Embryonic facial prominence (tissue), 1 donor: ENCODE data around the gene TUFT1.
"Not testable (repeated sequence)": the region's sequence is repeated elsewhere in the genome, so short reads cannot be mapped to it uniquely, and the experiment has no call there.

Experiments used
- DNase-seq: peaks from one replicate; pipeline ENCODE4 v3.0.0-alpha.2; 2016; ENCODE audit errors: extremely low spot score

TUFT1 gene

DNA sequence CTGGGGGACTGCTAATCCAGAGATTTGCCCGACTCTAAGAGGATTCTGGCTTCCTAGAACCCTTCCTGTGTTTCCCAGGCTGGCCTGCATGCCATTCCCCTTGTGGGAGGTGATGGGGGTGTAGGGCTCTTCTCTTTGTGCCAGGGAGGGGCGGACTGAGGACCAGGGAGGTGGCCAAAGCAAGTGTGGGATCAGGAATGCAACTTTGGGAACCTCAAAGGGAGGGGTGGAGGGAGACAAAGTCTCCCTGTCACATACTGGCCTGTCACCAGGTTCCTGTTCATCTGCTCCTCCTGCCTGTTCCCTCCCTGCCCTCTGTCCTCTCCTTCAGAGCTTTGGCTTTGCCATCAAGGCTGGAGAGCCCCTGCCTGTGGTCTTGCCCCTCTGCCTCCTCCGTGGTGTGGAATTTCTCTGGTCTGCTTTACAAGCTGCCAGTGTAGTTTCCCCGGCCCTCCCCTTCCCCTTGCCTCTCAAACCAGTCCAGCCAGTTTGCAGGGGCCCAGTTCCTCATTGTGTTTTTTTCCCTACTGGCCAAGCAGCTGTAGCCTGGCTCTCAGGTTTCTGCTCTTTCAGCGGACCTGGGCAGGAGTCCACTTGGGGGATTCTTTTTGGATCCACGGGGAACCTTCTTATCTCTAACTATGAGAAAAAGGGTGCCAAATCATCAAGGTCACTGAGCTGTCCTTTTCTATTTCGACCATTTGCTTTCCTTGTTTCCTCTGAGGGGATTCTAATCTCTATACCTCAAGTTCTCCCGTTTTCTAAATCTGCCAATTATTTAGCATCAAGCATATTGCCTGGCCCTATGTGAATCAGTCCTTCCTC is 27.1 kb upstream of the TUFT1 start:
- DNase-seq: no peak

- DNase-seq: no peak
These were observed 26.4 kb upstream of the TUFT1 start for GRCh38 chr1:151513626-151514121.

GRCh38 chr1:151514366-151514765 is 25.7 kb upstream of the TUFT1 start:
- no peak for DNase-seq

DNA sequence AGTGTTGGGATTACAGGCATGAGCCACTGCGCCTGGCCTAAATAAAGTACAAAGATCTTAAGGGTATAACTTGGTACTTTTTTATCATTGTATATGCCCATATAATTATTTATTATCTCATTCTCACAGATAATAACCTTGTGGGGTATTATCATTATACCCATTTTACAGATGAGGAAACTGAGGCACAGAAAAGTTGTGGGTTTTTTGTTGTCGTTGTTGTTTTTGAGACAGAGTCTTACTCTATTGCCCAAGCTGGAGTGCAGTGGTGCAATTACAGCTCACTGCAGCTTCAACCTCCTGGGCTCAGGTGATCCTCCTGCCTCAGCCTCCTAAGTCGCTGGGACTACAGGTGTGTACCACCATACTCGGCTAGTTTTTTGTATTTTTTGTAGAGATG is 24.8 kb upstream of the TUFT1 start:
- DNase-seq: no peak

DNA sequence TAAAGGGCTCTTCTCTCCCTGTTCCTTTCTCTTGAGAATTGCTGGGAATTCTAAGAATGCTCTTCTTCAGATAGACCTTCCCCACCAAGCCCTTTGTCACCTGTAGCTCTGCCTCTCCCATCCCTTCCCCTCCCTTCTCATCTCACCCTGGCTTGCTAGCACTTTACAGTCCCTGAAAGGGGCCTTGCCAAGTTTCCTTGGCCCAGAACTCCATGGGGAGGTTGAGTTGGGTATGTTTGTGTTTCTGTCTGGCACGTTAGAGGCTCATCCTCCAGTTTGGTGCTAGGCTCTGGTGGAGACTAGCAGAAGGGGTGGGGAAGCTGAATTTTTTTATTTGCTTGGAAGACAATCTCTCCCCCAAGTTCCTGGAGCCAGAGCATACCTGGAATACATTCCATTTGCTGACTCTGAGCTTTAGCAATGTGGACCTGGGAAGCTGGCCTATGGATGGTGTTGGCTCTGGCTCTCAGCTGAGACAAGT is 24.0 kb upstream of the TUFT1 start:
- no peak for DNase-seq

DNA sequence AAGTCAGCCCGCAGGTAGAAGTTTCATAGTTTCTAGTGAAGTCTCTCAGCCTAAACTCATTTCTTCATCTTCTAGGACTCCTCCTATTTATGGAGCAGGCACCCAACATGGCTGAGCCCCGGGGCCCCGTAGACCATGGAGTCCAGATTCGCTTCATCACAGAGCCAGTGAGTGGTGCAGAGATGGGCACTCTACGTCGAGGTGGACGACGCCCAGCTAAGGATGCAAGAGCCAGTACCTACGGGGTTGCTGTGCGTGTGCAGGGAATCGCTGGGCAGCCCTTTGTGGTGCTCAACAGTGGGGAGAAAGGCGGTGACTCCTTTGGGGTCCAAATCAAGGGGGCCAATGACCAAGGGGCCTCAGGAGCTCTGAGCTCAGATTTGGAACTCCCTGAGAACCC is 21.7 kb upstream of the TUFT1 start:
- no peak for DNase-seq

GRCh38 chr1:151518936-151519335 is 21.2 kb upstream of the TUFT1 start:
- DNase-seq: no peak

GRCh38 chr1:151519667-151520066 is 20.4 kb upstream of the TUFT1 start:
- DNase-seq: no peak

DNA sequence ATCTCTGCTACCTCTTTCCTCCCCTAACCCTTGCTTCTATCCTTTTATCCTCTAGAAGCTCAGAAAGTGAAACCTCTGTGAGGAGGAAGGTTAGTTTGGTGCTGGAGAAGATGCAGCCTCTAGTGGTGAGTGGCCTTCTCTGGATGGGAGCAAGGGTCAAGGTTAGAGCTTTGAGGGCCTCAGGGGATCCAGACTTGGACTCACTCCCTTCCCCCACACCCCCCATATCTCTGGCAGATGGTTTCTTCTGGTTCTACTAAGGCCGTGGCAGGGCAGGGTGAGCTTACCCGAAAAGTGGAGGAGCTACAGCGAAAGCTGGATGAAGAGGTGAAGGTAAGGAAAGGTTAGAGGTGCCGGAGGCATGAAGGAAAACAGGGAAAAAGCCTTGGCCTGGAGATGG is 19.8 kb upstream of the TUFT1 start:
- DNase-seq: no peak

GRCh38 chr1:151522427-151522826 is 17.7 kb upstream of the TUFT1 start:
- DNase-seq: not testable (repeated sequence)

- no peak for DNase-seq
These were observed 16.8 kb upstream of the TUFT1 start for GRCh38 chr1:151523326-151523725.

GRCh38 chr1:151524736-151525135 is 15.4 kb upstream of the TUFT1 start:
- DNase-seq: no peak

GRCh38 chr1:151526735-151527525 is 13.2 kb upstream of the TUFT1 start:
- DNase-seq: no peak

- no peak for DNase-seq
These were observed 10.9 kb upstream of the TUFT1 start for GRCh38 chr1:151529211-151529702.

- DNase-seq: no peak
These were observed 10.3 kb upstream of the TUFT1 start for GRCh38 chr1:151529781-151530180.

GRCh38 chr1:151530461-151530860 is 9.6 kb upstream of the TUFT1 start:
- DNase-seq: no peak

DNA sequence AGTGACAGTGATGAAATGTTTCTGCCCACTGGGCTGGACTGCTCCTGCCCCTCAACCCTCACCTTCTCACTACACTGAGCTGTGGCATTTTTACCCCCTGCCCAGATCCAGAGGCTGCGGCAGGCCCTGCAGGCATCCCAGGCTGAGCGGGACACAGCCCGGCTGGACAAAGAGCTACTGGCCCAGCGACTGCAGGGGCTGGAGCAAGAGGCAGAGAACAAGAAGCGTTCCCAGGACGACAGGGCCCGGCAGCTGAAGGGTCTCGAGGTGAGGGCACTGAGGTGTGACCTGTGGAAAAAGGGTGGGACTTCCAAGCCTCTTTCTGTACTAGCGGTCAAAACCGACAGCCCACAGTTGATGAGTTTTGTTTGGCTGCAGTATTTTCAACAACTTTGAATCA is 6.2 kb upstream of the TUFT1 start:
- DNase-seq: no peak

GRCh38 chr1:151534662-151535278 is 5.3 kb upstream of the TUFT1 start:
- no peak for DNase-seq

DNA sequence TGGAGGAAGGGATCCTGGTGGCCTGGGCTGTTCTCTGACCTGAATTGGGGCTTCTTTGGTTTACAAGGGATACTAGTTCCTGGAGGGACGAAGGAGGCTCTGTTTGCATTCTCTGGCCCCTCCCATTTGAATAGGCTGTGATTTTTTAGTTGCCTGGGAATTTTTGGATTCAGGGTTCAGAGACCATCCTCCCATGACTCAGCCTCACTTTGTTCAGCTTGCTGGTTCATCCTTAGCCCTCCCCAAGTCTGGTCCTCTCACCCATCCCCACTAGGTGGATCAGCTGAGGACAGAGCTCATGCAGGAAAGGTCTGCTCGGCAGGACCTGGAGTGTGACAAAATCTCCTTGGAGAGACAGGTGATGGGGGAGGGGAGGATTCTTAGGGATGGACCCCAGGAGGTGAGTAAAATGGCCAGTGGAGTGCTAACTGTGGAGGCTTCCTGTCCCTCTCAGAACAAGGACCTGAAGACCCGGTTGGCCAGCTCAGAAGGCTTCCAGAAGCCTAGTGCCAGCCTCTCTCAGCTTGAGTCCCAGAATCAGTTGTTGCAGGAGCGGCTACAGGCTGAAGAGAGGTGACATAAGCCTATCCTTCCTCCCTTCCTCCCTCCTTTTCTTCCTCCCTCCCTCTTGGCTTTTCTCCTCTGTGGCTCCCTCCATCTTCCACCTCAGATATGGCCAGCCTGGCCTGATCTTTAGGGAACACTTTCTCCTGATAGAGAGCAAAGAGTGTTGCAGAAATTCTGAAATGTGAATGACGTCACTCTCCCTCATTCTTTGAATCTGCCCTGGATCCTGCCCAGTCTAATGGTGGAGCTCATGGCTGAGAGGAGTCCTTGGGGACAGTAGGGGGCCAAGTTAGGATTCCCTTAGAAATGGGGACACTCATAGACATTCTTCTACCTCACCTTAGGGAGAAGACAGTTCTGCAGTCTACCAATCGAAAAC is 4.5 kb upstream of the TUFT1 start:
- DNase-seq: no peak

DNA sequence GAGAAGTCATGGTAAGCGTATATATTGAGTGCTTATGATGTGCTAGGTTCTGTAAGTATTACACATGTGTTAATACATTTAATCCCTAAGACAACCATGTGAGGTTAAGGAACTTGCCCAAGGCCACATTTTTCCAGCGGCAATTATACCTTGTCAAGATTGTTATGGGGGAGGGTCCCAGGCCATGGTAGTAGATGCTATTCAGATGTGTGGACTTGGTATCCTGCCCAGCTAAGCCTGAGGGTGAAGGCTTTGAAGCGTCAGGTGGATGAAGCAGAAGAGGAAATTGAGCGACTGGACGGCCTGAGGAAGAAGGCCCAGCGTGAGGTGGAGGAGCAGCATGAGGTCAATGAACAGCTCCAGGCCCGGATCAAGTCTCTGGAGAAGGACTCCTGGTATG is 3.6 kb upstream of the TUFT1 start:
- no peak for DNase-seq

- DNase-seq: no peak
These were observed 3.0 kb upstream of the TUFT1 start for GRCh38 chr1:151537112-151537511.
